ENCODE data around the gene ZMAT1.
"Not testable (repeated sequence)": the region's sequence is repeated elsewhere in the genome, so short reads cannot be mapped to it uniquely, and the experiment has no call there.

Gene ZMAT1

GRCh38 chrX:101931488-101932248, at the start of gene ZMAT1:
ZMAT1 (minus strand) TSS chrX:101932027; CDS start chrX:101932008, 19 bp downstream.
- DNase-seq (ENCODE audit: low spot score): peak; percentile 90

GRCh38 chrX:101977106-101977505, 45.3 kb upstream of the ZMAT1 start:
- DNase-seq (ENCODE audit: low spot score): no peak

GRCh38 chrX:101973066-101973465, 41.2 kb upstream of the ZMAT1 start:
- no peak for DNase-seq (ENCODE audit: low spot score)

- DNase-seq (ENCODE audit: low spot score): not testable (repeated sequence)
Measured at GRCh38 chrX:101964923-101965539, 33.2 kb upstream of the ZMAT1 start.

GRCh38 chrX:101958139-101958538, 26.3 kb upstream of the ZMAT1 start:
- DNase-seq (ENCODE audit: low spot score): no peak

- no peak for DNase-seq (ENCODE audit: low spot score)
Measured at GRCh38 chrX:101957174-101957573, 25.3 kb upstream of the ZMAT1 start.

- no peak for DNase-seq (ENCODE audit: low spot score)
Measured at GRCh38 chrX:101956556-101956955, 24.7 kb upstream of the ZMAT1 start.

GRCh38 chrX:101950581-101950980, 18.8 kb upstream of the ZMAT1 start:
- no peak for DNase-seq (ENCODE audit: low spot score)

GRCh38 chrX:101932249-101932570, 383 bp upstream of the ZMAT1 start:
- DNase-seq (ENCODE audit: low spot score): no peak

- peak; percentile 18 for DNase-seq (ENCODE audit: low spot score)
Measured at GRCh38 chrX:101931136-101931487, 715 bp downstream of the ZMAT1 start.

- no peak for DNase-seq (ENCODE audit: low spot score)
Measured at GRCh38 chrX:101925733-101926132, 6.1 kb downstream of the ZMAT1 start.

- no peak for DNase-seq (ENCODE audit: low spot score)
Measured at GRCh38 chrX:101918751-101919150, 13.1 kb downstream of the ZMAT1 start.

- no peak for DNase-seq (ENCODE audit: low spot score)
Measured at GRCh38 chrX:101906136-101906796, 25.6 kb downstream of the ZMAT1 start.

- DNase-seq (ENCODE audit: low spot score): no peak
Measured at GRCh38 chrX:101904996-101905395, 26.8 kb downstream of the ZMAT1 start.
